Peyer's patch (tissue), 4 donors: ENCODE measurements around the gene DOHH.

Experiments
- POLR2A ChIP-seq, 2 donors: fragments of 450-650 bp; IDR thresholded peaks; one replicate each; pipeline ENCODE4 v1.5.1; 2017; ENCODE audit warnings: antibody characterized with exemption in 2 of 2, mild to moderate bottlenecking in 2 of 2, moderate library complexity in 2 of 2
- TF ChIP-seq, protein P1 (sequence below), 6 experiments: fragments of 450-650 bp in 4 of 6; fragments of 200-600 bp in 2 of 6; sonication (generic) in 1 of 6; IDR thresholded peaks; one replicate each; pipeline ENCODE4 v1.5.1; 2017 to 2019; ENCODE audit warnings: antibody characterized with exemption in 6 of 6, mild to moderate bottlenecking in 3 of 6, moderate library complexity in 1 of 6

DNA sequence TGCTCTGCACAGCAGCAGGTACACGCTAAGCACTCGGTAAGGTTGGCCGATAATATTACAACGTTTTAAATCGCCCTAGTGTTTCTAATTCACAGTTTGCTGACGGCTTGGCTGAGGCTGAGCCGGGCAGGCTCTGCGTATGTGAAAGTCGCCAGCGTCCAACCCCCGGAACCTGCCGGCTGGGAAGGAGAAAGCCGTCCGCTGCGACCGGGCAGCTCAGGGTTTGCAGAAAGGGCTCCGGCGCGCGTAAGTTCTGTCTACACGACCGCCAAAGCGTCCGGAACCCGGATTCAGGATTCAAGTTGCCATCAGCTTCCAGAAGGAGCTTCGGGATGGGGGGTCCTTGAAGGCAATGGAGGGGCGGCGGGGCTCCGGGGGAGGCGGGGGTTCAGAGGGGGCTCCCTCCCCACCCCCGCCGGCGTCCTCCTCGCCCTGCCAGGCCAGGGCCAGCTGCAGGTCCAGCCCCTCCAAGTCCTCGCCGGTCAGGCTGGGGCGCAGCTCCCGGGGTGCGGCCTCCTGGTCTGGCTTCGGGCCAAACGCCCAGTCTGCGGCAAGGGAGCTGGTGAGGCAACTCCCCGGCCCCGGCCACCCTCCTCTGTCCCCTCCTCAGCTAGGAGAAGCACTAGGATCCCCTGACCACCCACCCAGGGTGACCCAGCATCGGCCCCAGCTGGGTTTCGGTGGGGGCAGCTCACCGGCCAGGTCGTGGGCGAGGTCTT, 17.8 kb downstream of the DOHH start:
- TF ChIP-seq, protein P1, sequence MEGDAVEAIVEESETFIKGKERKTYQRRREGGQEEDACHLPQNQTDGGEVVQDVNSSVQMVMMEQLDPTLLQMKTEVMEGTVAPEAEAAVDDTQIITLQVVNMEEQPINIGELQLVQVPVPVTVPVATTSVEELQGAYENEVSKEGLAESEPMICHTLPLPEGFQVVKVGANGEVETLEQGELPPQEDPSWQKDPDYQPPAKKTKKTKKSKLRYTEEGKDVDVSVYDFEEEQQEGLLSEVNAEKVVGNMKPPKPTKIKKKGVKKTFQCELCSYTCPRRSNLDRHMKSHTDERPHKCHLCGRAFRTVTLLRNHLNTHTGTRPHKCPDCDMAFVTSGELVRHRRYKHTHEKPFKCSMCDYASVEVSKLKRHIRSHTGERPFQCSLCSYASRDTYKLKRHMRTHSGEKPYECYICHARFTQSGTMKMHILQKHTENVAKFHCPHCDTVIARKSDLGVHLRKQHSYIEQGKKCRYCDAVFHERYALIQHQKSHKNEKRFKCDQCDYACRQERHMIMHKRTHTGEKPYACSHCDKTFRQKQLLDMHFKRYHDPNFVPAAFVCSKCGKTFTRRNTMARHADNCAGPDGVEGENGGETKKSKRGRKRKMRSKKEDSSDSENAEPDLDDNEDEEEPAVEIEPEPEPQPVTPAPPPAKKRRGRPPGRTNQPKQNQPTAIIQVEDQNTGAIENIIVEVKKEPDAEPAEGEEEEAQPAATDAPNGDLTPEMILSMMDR (IDR thresholded peaks at IDR 0.05): peak in 1 of 6 experiments; percentile 15
- TF ChIP-seq POLR2A (IDR thresholded peaks at IDR 0.05): no peak
